HG03378 (cell line): ENCODE measurements around the gene MT1X.
"Not testable (repeated sequence)": the region's sequence is repeated elsewhere in the genome, so short reads cannot be mapped to it uniquely, and the experiment has no call there.

Experiments used
- ATAC-seq: cut with Tn5 transposase; IDR thresholded peaks from one replicate; pipeline ENCODE4 v1.9.1; 2021; ENCODE audit warnings: mild to moderate bottlenecking, moderate library complexity; ENCODE audit not compliant: unreplicated experiment

MT1X gene

DNA sequence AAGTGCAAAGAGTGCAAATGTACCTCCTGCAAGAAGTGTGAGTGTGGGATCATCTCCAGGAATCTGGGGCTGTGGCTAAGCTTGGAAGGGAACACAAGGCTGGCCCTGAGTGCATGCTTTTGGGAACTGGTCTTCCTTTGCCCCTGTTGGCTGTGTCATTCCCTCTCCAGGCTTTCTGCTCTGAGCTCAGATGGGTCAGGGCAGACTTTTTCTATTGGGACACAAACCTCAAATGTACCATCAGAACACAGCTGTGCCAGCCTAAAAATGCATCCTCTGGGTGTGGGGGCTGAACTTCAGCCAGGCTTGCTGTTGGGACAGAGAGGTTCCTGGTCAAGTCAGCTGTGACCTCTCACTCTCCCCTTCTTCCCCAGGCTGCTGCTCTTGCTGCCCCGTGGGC, 29.7 kb upstream of the MT1X start:
- ATAC-seq: no peak

DNA sequence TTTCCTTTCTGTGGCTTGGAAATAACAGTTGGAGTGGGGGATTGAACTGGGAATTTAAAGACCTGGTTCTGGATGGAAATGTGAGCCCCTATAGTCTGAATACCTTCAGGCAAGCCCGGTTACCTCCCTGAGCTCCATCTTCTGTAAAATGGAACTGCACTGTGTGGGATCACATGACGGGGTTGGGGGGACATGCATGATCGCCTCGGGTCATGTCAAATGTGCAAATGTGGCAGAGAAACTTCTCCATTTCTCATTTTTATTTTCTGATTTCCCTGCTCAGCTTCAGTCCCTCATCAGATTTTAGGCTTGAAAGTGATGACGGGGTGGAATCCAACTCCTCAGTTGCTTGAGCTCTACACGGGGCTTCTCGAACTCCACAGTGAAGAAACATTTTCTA, 29.1 kb upstream of the MT1X start:
- no peak for ATAC-seq

DNA sequence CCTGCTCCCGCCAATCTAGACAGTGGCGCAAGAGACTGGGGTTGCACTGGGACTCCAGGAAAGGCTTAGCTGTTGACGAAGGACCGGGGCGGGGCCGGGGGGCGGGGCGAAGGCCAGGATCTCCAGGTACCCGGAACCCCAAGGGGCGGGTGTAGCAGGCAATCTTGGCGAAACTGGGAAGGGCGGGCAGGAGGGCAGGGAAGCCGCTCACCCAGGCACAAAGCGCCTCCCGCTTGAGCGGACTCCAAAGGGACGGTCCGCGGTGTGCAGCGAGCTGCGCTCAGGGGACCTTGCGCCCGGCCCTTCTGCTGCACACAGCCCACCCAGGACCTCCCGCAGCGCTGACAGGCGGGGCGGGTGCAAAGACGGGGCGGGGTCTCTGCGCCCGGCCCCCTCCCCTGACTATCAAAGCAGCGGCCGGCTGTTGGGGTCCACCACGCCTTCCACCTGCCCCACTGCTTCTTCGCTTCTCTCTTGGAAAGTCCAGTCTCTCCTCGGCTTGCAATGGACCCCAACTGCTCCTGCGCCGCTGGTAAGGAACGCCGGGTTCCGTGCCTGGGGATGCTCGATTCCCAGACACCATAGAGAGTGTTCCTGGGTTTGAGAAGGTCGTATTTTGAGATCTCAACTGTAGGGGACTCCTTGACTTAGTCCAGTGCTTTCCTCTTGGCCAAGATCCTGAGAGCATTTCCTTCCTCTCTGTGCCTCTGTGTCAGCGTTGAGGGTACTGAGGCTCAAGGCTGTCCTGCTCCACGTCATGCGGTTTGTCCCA, 24.5 kb upstream of the MT1X start, which contains the start of gene MT1F:
TSS of gene MT1F (plus strand) at position 405 of the 772 bp plus-strand sequence. CDS start at position 505, 100 bp downstream.
- ATAC-seq: no peak

DNA sequence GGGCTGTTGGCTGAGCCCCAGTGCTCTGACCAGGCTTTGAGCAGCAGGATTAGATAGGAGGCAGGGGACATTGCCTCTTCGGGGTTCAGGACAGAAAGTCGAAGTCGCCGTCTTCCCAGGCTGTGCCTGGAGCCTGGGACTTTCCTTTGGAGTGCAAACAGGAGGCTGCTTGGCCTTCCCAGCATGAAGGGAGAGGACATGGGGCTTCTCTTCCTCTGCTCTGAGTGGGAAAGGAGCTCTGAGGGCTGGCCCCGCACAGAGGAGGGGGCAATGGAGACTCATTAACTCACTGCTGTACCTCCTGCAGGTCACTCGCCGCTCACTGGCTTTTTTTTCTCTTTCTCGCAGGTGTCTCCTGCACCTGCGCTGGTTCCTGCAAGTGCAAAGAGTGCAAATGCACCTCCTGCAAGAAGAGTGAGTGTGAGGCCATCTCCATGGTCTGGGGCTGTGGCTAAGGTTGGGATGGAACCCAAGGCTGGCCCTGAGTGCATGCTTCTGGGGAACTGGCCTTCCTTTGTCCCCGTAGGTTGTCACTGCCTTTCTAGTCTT, 23.9 kb upstream of the MT1X start:
- ATAC-seq: no peak

DNA sequence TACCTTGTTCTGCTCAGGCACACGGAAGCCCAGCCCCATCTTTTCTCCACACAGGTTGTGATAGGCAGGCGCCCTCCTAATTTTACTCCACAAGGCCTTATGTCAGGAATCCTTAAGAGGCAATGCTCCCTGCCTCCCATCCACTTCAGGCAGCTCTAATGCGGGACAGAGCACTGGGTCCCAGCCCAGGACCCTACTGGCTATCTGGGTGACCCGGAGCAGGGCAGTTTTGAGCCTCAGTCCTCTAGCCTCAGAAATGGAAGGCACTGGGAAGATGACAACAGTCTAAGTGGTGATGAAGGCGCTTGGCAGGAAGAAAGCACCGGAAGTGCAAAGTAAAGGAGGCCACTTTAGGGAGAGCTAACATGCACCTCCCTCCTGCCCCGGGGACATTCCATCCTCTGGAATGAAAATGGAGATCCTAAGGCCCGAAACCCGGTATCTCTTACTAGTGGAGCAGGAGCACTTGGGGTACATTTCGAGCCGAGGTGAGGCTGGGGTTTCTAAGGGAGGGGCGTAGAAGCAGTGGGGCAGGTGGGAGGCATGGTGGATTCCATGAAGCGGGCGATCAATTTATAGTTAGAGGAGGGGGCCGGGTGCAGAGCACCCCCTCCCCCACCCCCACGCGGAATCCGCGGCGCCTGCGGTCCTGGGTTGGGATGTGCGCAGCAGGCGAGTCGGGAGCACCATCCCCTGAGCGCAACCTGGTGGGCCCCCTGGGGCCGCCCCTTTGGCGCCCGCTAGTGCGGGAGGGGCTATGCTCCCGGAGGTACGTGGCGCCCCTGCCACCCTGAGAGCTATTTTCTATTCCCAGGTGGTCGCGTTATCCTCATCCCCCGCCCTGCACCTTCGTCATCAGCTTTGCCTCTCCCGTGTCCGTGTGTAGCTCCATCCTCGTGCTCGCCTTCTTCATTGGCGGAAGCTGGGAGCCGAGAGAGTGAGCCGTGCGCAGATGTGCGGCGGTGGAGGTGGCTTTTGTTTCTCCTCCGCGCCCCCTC, 19.6 kb upstream of the MT1X start:
- ATAC-seq: no peak

DNA sequence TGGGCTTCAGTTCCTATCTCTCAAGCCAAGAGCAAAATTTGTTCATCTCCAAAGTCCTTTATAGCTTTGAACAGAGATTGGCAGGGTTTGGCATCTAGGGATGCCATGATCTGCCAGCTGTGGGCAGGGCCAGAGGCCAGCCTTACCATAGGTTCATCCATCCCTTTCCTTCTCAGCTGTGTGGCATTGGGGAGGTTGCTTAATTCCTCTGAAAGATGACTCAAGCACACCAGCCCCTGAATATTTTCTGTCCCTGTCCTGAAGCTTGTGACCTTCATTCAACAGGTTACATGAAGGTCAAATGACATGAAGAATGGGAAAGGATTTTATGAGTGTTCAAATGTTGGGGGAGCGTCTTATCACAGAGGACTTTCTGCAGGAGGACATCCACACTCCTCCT, 17.8 kb upstream of the MT1X start:
- no peak for ATAC-seq

DNA sequence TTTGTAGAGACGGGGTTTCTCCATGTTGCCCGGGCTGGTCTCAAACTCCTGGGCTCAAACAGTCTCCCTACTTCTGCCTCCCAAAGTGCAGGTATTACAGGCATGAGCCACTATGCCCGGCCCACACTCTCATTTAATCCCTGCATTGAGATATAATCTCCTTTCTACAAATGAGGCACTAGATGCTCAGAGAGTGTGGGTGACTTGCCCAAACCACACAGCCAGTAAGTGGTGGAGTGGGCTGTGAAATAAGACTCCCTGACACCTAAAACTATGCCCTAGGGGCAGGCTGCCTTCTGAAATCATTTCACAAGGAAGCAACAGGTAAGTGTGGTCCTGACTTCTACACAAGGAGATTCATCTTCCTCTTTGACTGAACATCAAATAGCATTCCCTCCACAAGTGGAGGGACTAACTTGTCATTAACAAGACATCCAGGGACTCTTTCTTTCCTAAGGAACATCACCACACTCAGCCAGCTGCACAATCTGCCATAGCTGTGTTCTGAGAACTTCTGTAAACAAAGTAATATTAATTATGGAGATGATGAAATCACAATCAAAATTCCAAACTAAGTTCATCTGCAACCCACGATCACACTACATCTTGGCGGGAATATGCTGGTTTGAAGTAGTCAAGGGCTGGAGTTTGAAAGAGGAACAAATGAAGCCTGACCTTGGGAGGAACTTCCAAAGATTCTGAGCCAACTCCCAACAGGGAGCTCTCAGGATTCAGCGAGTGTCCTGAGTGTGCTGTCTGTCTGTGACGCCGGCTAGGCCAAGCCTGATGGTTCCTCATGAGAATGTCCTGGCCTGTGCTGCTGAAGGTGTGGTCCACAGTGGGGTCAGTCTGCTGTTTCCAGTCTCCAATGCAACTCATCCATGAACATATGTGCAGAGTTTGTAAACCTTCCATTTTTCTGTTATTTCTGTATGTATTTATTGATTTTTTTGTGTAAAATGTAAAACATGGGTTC, 16.7 kb upstream of the MT1X start:
- ATAC-seq: not testable (repeated sequence)

DNA sequence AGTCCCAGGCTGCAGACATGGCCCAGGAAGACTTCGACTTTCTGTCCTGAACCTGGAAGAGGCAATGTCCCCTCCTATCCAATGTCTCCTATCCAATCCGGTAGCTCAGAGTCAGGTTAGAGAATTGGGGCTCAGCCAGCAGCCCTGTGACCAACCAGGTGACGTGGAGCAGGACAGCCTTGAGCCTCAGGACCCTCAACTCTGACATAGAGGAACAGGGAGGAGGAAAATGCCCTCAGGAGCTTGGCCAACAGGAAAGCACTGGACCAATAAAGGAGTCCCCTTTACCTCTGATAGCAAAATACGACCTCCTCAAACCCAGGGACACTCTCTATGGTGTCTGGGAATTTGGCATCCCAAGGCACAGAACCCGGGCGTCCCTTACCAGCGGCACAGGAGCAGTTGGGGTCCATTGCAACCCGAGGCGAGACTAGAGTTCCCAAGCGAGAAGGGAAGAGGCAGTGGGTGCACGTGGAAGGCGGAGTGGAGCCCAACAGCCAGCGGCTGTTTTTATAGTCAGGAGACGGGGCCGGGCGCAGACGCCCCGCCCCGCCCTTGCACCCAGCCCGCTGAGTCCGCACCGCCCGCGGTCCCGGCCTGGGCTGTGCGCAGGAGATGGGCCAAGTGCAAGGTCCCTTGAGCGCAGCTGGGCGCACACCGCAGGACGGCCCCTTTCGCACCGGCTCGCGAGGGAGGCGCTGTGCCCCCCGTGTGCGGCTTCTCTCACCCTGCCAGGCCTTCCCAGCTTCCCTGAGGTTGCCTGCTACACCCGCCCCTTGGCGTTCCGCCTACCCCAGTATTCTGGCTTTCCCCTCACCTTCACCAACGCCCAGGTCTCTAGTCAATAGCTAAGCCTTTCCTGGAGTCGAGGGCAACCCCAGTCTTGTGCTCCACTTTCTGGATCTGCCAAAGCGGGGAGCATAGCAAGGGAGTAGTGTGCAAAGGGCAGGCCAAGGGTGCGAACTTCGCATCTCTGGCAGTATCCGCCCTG, 14.4 kb upstream of the MT1X start, which contains the start of gene MT1G:
TSS of gene MT1G (minus strand) at position 485 of the 991 bp plus-strand sequence. CDS start at position 413, 72 bp downstream.
- ATAC-seq: no peak

DNA sequence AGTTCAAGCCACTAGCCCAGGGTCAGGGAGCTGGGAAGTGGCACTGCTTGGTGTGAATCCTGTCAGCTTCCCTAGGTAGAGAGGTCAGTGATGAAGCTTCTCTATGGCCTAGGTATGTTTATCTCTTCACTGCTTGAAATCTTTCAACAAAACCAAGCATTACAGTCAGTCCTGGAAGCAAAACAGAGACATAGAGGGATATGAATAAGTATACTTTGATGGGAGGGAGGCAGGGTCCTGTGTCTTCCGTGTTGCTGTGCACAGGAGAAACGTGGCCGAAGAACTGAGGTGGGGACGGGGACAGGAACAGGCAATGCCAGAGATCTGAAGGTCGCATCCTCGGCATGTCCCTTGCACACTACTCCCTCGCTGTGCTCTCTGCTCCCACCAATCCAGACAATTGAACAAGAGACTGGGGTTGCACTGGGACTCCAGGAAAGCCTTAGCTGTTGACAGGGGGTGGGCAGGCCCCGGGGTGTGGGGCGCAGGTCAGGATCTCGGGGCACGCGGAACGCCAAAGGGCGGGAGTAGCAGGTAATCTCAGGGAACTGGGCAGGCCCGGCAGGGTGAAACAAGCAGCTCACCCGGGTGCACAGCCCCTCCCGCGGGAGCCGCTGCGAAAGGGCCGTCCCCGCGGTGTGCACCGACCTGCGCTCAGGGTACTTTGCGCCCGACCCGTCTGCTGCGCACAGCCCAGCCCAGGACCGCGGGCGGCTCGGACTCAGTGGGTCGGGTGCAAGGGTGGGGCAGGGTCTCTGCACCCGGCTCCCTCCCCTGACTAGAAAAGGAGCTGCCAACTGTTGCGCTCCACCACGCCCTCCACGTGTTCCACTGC, 13.0 kb upstream of the MT1X start, which contains the start of gene MT1H:
TSS of gene MT1H (plus strand) at position 810 of the 835 bp plus-strand sequence. CDS start 71 bp downstream, outside the sequence.
- ATAC-seq: no peak

DNA sequence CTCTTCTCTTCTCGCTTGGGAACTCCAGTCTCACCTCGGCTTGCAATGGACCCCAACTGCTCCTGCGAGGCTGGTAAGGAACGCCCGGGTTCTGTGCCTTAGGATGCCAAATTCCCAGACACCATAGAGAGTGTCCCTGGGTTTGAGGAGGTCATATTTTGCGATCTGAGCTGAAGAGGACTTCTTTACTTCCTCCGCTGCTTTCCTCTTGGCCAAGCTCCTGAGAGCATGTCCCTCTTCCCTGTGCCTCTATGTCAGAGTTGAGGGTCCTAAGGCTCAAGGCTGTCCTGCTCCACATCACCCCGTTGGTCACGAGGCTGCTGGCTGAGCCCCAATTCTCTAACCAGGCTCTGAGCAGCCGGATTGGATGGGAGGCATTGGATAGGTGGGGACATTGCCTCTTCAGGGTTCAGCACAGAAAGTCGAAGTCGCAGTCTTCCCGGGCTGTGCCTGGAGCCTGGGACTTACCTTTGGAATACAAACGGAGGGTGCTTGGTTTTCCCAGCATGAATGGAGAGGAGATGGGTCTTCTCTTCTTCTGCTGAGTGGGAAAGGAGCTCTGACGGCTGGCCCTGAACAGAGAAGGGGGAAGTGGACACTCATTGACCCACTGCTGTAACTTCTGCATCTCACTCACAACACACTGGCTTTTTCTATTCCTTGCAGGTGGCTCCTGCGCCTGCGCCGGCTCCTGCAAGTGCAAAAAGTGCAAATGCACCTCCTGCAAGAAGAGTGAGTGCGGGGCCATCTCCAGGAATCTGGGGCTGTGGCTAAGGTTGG, 12.2 kb upstream of the MT1X start:
- no peak for ATAC-seq

DNA sequence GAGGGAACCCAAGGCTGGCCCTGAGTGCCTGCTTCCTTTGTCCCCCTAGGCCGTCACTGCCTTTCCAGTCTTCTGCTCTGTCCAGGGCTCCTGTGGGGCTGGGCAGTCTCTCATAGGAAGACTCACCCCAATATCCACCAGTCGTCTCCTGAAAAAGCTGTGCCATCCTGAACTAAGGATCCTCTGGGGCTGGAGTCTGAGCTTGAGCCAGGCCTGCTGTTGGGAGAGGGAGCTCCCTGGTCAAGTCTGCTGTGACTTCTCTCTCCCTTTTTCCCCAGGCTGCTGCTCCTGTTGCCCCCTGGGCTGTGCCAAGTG, 11.7 kb upstream of the MT1X start:
- no peak for ATAC-seq

DNA sequence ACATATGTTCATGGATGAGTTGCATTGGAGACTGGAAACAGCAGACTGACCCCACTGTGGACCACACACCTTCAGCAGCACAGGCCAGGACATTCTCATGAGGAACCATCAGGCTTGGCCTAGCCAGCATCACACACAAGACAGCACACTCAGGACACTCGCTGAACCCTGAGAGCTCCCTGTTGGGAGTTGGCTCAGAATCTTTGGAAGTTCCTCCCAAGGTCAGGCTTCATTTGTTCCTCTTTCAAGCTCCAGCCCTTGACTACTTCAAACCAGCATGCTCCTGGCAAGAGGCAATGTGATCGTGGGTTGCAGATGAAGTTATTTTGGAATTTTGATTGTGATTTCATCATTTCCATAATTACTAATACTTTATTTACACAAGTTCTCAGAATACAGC, 10.6 kb upstream of the MT1X start:
- ATAC-seq: not testable (repeated sequence)

DNA sequence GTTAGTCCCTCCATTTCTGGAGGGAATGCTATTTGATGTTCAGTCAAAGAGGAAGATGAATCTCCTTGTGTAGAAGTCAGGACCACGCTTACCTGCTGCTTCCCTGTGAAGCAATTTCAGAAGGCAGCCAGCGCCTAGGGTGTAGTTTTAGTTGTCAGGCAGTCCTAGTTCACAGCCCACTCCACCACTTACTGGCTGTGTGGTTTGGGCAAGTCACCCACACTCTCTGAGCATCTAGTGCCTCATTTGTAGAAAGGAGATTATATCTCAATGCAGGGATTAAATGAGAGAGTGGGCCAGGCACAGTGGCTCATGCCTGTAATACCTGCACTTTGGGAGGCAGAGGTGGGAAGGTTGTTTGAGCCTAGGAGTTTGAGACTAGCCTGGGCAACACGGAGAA, 10.1 kb upstream of the MT1X start:
- not testable (repeated sequence) for ATAC-seq

DNA sequence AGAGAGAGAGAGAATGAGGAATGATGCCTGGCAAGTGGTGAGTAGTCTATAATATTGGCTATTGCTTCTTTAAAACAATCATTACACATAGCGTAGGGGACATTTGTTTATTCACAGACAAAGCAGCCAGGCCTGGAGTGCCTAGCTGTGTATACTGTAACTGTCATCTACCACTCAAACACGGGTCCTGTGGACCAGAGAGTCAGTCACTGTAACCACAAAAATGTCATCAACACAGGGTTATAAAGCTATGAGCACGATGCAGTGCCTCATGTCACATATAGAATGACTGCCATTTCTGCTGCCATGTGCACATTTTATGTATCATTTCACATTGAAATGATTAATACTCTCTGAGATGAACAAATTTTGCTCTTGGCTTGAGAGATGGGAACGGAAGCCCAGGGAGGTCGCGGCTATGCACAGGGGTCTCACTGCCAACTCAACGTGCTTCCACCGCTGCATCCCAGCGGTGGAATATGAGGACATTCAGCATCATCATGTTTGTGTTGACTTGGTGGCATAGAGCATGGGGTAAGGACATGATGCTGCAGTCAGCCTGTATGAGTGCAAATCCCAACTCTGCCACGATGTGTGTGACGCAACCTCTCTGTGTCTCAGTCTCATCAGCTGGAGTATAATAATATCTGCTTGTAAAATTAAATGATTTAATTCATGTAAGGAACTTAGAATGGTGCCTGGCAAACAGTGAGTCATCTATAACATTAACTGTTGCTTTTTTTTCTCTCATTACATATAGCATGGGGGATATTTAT, 9.3 kb upstream of the MT1X start:
- no peak for ATAC-seq

DNA sequence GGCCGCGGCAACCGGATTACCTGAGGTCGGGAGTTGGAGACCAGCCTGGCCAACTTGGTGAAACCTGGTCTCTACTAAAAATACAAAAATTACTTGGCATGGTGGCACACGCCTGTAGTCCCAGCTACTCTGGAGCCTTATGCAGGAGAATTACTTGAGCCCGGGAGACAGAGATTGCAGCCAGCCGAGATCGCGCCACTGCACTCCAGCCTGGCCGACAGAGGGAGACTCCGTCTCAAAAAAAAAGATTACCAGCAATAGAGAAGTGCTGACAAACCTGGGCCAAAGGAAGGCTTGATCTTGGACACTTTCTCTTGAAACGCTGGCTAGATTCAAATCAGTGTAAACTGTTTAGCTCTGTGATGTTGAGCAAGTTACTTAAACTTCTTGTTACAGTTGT, 8.3 kb upstream of the MT1X start:
- ATAC-seq: no peak

DNA sequence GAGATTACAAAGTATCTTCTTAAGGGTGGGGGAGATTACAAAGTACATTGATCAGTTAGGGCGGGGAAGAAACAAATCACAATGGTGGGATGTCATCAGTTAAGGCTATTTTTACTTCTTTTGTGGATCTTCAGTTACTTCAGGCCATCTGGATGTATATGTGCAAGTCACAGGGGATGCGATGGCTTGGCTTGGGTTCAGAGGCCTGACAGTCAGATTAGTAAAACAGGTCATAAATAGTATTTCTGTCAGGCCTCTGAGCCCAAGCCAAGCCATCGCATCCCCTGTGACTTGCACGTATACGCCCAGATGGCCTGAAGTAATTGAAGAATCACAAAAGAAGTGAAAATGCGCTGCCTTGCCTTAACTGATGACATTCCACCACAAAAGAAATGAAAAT, 7.7 kb upstream of the MT1X start:
- ATAC-seq: not testable (repeated sequence)
